PC-9 (cell line): ENCODE results near the gene CKS1B. TPM values are rescaled to one million over a fixed set of nuclear protein-coding genes. Genes with fewer than 3 reads are reported as not detected.

ENCODE experiments used
- BruUV-seq: library from RNA; stranded (reverse); fragments of 400-500 nt; replicated peaks from 2 replicates; lab custom pipeline; 2021; lab: Mats Ljungman, UMichigan
- CTCF ChIA-PET: fragments of 300-600 bp; sonication (Branson Sonifier 250); formaldehyde crosslinking; loops from one replicate; lab custom pipeline; 2022; ENCODE audit warnings: antibody characterized with exemption; lab: Charles Lee
- POLR2A ChIA-PET: fragments of 300-600 bp; sonication (Branson Sonifier 250); formaldehyde crosslinking; loops from one replicate; lab custom pipeline; 2022; ENCODE audit warnings: antibody characterized with exemption; ENCODE audit not compliant: unreplicated experiment; lab: Charles Lee
- DNase-seq, 2 experiments: peaks; one replicate each; pipeline versions ENCODE4 v3.0.0 to v3.0.0-alpha.2; 2015 to 2022; ENCODE audit warnings: mixed read lengths in 1 of 2
- H2AFZ ChIP-seq: fragments of 200-600 bp; sonication (generic); 2 replicates; pipeline ENCODE4 v1.8.1; 2017; ENCODE audit warnings: antibody characterized with exemption
- H3F3A ChIP-seq: fragments of 200-600 bp; sonication (generic); 2 replicates; pipeline ENCODE4 v1.8.1; 2017; ENCODE audit warnings: antibody characterized with exemption, mild to moderate bottlenecking, low read depth; ENCODE audit not compliant: insufficient read depth
- H3K27ac ChIP-seq: fragments of 200-600 bp; sonication (generic); 2 replicates; pipeline ENCODE4 v1.6.1; 2016; ENCODE audit warnings: mixed run types
- H3K27me3 ChIP-seq: fragments of 200-600 bp; sonication (generic); 2 replicates; pipeline ENCODE4 v1.6.1; 2016; ENCODE audit warnings: low read depth, mixed run types; ENCODE audit not compliant: insufficient read depth
- H3K36me3 ChIP-seq: fragments of 200-600 bp; sonication (generic); 2 replicates; pipeline ENCODE4 v1.6.1; 2016; ENCODE audit warnings: low read depth, mixed run types
- H3K4me1 ChIP-seq: fragments of 200-600 bp; sonication (generic); replicated peaks from 2 replicates; pipeline ENCODE4 v1.6.1; 2016; ENCODE audit warnings: mixed run types; ENCODE audit not compliant: insufficient read depth
- H3K4me2 ChIP-seq: fragments of 200-600 bp; sonication (generic); 2 replicates; pipeline ENCODE4 v1.6.1; 2017; ENCODE audit warnings: mixed run types
- H3K4me3 ChIP-seq: fragments of 200-600 bp; sonication (generic); 2 replicates; pipeline ENCODE4 v1.6.1; 2016; ENCODE audit warnings: mixed run types
- H3K79me2 ChIP-seq: fragments of 200-600 bp; sonication (generic); 2 replicates; pipeline ENCODE4 v1.6.1; 2017; ENCODE audit warnings: low read depth, mixed run types
- H3K9me2 ChIP-seq: fragments of 200-600 bp; sonication (generic); 2 replicates; pipeline ENCODE4 v1.8.1; 2017; ENCODE audit warnings: mild to moderate bottlenecking; ENCODE audit not compliant: insufficient read depth
- H3K9me3 ChIP-seq: fragments of 200-600 bp; sonication (generic); 2 replicates; pipeline ENCODE4 v1.8.1; 2016; ENCODE audit warnings: low read depth; ENCODE audit not compliant: insufficient read depth
- H4K20me1 ChIP-seq: fragments of 200-600 bp; sonication (generic); 2 replicates; pipeline ENCODE4 v1.8.1; 2017; ENCODE audit not compliant: insufficient read depth
- EZH2 ChIP-seq: fragments of 200-600 bp; sonication (generic); IDR thresholded peaks from 2 replicates; pipeline ENCODE4 v1.8.0; 2017; ENCODE audit warnings: antibody characterized with exemption, low read depth
- intact Hi-C: fragments of 100-400 bp; cut with micrococcal nuclease; formaldehyde crosslinking; loops from one replicate; pipeline ENCODE4 v1.10.0; 2022; ENCODE audit not compliant: unreplicated experiment
- total RNA-seq: library from RNA; stranded (reverse); gene quantifications from 2 replicates; pipeline ENCODE4 v1.2.3, GENCODE V29; 2021
- TF ChIP-seq, protein P1 (sequence below): fragments of 200-600 bp; sonication (generic); conservative IDR thresholded peaks from 2 replicates; pipeline ENCODE4 v1.6.1; 2017; ENCODE audit warnings: mixed run types, antibody characterized with exemption, mild to moderate bottlenecking, moderate library complexity

Gene CKS1B
- total RNA-seq, 1 experiment from 2014 or later = 236 TPM

DNA sequence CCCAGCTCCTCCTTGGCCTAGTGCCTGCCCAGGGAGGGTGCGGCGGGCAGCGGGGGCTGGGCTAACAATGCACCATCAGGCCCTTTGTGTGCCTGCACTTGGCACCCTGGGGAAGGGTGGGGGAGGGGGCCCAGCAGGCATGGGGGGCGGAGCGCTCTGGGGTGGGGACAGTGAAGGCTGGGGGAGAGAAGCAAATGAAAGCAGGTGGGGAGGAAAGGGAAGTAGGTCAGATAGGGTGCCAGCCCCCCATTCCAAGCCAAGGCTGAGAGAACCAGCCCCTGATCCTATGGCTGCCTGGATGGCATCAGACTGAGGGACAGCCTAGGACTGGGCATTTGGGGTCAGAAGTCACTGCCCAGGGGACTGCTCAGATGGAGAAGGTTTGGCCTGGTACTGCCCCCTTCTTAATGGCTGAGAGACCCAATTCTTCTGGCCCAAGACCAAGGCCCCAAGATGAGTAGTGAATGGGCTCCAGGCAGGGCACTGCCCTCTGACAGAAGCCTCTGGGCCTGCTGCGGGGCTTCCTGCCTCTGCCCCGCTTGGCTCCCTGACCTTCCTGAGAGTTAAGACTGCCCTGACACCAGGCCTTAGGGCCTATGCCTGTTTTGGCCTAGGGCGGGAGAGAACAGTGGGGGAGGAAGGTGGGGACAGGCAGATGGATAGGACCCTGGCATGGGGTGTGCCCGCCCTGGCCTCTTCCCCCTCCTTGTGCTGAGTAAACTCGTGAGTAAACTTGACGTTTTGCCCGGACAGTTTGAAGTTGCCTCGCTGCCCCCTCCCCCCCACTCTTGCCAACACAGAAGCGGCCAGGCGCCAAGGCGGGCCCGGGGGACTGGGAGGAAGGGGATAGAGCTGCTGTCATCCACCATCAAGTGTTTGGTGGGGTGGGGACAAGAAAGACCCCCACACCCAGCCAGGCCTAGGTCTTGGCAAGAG, 30.9 kb downstream of the CKS1B start:
- TF ChIP-seq EZH2 = no peak
- TF ChIP-seq, protein P1, sequence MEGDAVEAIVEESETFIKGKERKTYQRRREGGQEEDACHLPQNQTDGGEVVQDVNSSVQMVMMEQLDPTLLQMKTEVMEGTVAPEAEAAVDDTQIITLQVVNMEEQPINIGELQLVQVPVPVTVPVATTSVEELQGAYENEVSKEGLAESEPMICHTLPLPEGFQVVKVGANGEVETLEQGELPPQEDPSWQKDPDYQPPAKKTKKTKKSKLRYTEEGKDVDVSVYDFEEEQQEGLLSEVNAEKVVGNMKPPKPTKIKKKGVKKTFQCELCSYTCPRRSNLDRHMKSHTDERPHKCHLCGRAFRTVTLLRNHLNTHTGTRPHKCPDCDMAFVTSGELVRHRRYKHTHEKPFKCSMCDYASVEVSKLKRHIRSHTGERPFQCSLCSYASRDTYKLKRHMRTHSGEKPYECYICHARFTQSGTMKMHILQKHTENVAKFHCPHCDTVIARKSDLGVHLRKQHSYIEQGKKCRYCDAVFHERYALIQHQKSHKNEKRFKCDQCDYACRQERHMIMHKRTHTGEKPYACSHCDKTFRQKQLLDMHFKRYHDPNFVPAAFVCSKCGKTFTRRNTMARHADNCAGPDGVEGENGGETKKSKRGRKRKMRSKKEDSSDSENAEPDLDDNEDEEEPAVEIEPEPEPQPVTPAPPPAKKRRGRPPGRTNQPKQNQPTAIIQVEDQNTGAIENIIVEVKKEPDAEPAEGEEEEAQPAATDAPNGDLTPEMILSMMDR = no peak
- BruUV-seq = no TSS peak
- DNase-seq = no peak
- ChIA-PET POLR2A (no interaction called here), CTCF (no interaction called here)
- Histone ChIP-seq H3K27ac (peak overlapping the region; percentile 60; the same call in 1 of the 2 replicates), H3K4me1 (peaks cover 10% of the 10 kb centered on the region), H3K36me3 (no peaks in the 10 kb centered on the region), H3K4me2 (peak overlapping the region; percentile 91), H3K79me2 (peaks cover 62% of the 10 kb centered on the region), H3F3A (peaks cover 16% of the 10 kb centered on the region), H3K9me2 (no peaks in the 10 kb centered on the region), H4K20me1 (peaks cover 14% of the 10 kb centered on the region), H3K4me3 (peak overlapping the region; percentile 100; the same call in 1 of the 2 replicates), H2AFZ (no peak overlapping the region), H3K9me3 (no peaks in the 10 kb centered on the region), H3K27me3 (no peaks in the 10 kb centered on the region)
- intact Hi-C loops = no loop called here

DNA sequence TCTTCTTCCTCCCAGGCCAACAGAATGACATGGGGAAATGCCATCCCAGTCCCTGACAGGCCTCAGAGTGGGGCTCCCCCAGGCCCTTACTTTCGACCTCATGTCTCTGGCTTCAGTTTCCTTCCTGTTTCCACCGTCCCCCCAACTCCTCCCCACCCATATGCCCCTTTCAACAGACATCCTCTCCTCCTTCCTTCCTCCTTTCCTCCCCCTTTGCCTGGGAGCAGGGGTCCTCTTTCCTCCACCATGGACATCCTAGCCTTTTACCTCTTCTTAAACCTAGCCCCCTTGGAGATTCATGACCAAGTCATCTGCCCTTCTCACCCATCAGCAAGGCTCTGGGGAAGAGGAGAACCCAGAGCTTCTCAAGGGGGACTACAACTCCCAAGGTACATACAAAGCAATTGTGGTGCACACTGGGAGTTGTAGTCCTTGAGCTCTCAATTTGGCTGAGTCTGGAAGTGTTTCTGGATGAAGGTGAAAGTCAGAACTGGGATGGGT, 32.2 kb downstream of the CKS1B start:
- ChIA-PET CTCF (no interaction called here), POLR2A (no interaction called here)
- peaks cover 22% of the 10 kb centered on the region for H4K20me1 ChIP-seq
- TF ChIP-seq EZH2 = no peak
- TF ChIP-seq, protein P1 = no peak
- intact Hi-C loops = no loop called here
- H3K36me3 ChIP-seq = no peaks in the 10 kb centered on the region
- peaks cover 10% of the 10 kb centered on the region for H3K4me1 ChIP-seq
- no peaks in the 10 kb centered on the region for H3K27me3 ChIP-seq
- H3F3A ChIP-seq = peaks cover 12% of the 10 kb centered on the region
- peaks cover 62% of the 10 kb centered on the region for H3K79me2 ChIP-seq
- H3K4me2 ChIP-seq = no peak overlapping the region
- TSS peak; percentile 5 for BruUV-seq
- no peak overlapping the region for H2AFZ ChIP-seq
- H3K9me3 ChIP-seq = no peaks in the 10 kb centered on the region
- no peak overlapping the region for H3K4me3 ChIP-seq
- DNase-seq = no peak
- H3K9me2 ChIP-seq = no peaks in the 10 kb centered on the region
- no peak overlapping the region for H3K27ac ChIP-seq

DNA sequence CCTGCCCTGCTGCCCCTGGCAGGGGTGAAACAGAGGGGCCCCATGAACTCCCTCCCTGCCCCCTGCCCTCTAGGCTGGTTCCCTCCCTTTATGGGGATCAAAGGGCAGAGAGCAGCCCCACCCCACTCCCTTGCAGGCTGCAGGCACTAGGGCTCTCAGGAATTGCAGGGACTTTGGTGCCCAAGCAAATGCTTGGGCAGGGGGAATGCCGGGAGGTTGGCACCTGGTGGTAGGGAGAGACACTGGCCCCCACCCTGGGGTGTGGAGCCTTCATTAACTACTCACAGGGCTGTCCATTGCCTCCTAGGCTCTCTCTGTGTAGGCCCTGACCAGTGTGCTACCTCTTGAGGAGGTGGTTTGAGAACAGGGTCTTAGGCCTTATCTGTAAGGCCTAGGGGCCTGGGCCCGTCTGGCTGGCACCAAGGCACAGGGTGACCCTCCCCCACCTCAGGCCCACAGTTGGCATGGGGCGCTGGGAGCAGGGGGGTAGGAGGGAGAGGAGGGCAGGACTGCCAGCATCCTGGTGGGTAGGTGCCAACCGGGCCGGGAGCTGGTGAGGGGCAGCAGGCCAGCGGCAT, 32.9 kb downstream of the CKS1B start:
- Histone ChIP-seq H3K9me2 (no peaks in the 10 kb centered on the region), H2AFZ (no peak overlapping the region), H3K4me3 (no peak overlapping the region), H3F3A (peaks cover 18% of the 10 kb centered on the region), H4K20me1 (peaks cover 28% of the 10 kb centered on the region), H3K27me3 (no peaks in the 10 kb centered on the region), H3K4me2 (no peak overlapping the region), H3K36me3 (no peaks in the 10 kb centered on the region), H3K79me2 (peaks cover 62% of the 10 kb centered on the region), H3K9me3 (no peaks in the 10 kb centered on the region), H3K4me1 (peaks cover 10% of the 10 kb centered on the region), H3K27ac (no peak overlapping the region)
- no TSS peak for BruUV-seq
- TF ChIP-seq, protein P1 = no peak
- no peak for TF ChIP-seq EZH2
- ChIA-PET POLR2A (no interaction called here), CTCF (no interaction called here)
- DNase-seq = no peak
- intact Hi-C loops = no loop called here
